ENCODE results near the gene SLC22A3. TPM values are rescaled to one million over a fixed set of nuclear protein-coding genes. Genes with fewer than 3 reads are reported as not detected.

SLC22A3 gene
- total RNA-seq, 1 experiment from 2014 or later = 0.09 TPM

- H3K9me3 Mint-ChIP-seq (ENCODE audit: unreplicated experiment) = no peaks in the 10 kb centered on the region
- peak overlapping the region; percentile 93 for H3K27ac Mint-ChIP-seq (ENCODE audit: low read depth, unreplicated experiment)
- no TSS peak for BruUV-seq (replicated peaks)
- peaks cover 12% of the 10 kb centered on the region for H3K4me1 Mint-ChIP-seq (ENCODE audit: insufficient read depth, unreplicated experiment)
- intact Hi-C loops (cut with micrococcal nuclease) = no loop called here
- ChIA-PET POLR2A (interaction anchor here (1.0 to 3.5 kb wide), 7 partner anchors 10 to 78 kb away, joined by 3 to 42 read pairs (median 4); no protein-coding TSS in a partner anchor), CTCF (interaction anchor here (0.9 to 1.8 kb wide), 4 partner anchors 12 to 593 kb away, joined by 3 to 6 read pairs (median 4); no protein-coding TSS in a partner anchor)
- no peaks in the 10 kb centered on the region for H3K36me3 Mint-ChIP-seq (ENCODE audit: insufficient read depth, unreplicated experiment)
- peak overlapping the region; percentile 66 for H3K4me3 Mint-ChIP-seq (ENCODE audit: unreplicated experiment)
- peak; percentile 70 for DNase-seq (ENCODE audit: unreplicated experiment)
- H3K27me3 Mint-ChIP-seq (ENCODE audit: insufficient read depth, unreplicated experiment) = no peaks in the 10 kb centered on the region
- TF ChIP-seq, protein P1, sequence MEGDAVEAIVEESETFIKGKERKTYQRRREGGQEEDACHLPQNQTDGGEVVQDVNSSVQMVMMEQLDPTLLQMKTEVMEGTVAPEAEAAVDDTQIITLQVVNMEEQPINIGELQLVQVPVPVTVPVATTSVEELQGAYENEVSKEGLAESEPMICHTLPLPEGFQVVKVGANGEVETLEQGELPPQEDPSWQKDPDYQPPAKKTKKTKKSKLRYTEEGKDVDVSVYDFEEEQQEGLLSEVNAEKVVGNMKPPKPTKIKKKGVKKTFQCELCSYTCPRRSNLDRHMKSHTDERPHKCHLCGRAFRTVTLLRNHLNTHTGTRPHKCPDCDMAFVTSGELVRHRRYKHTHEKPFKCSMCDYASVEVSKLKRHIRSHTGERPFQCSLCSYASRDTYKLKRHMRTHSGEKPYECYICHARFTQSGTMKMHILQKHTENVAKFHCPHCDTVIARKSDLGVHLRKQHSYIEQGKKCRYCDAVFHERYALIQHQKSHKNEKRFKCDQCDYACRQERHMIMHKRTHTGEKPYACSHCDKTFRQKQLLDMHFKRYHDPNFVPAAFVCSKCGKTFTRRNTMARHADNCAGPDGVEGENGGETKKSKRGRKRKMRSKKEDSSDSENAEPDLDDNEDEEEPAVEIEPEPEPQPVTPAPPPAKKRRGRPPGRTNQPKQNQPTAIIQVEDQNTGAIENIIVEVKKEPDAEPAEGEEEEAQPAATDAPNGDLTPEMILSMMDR (IDR thresholded peaks at IDR 0.05; ENCODE audit: unreplicated experiment) = no peak
Observed at GRCh38 chr6:160378882-160379281, 30.7 kb downstream of the SLC22A3 start.

GRCh38 chr6:160379466-160379865 lies 31.3 kb downstream of the SLC22A3 start:
- DNase-seq (ENCODE audit: unreplicated experiment) = peak; percentile 76
- no peaks in the 10 kb centered on the region for H3K9me3 Mint-ChIP-seq (ENCODE audit: unreplicated experiment)
- intact Hi-C loops (cut with micrococcal nuclease) = no loop called here
- H3K27ac Mint-ChIP-seq (ENCODE audit: low read depth, unreplicated experiment) = peak overlapping the region; percentile 93
- H3K27me3 Mint-ChIP-seq (ENCODE audit: insufficient read depth, unreplicated experiment) = no peaks in the 10 kb centered on the region
- ChIA-PET POLR2A (interaction anchor here (0.7 to 3.5 kb wide), 7 partner anchors 9 to 1509 kb away, joined by 3 to 42 read pairs (median 3); no protein-coding TSS in a partner anchor), CTCF (interaction anchor here (1.1 kb wide), 1 partner anchor 76 kb away, joined by 3 read pairs; no protein-coding TSS in a partner anchor)
- TF ChIP-seq, protein P1 (IDR thresholded peaks at IDR 0.05; ENCODE audit: unreplicated experiment) = no peak
- H3K4me3 Mint-ChIP-seq (ENCODE audit: unreplicated experiment) = peak overlapping the region; percentile 66
- H3K4me1 Mint-ChIP-seq (ENCODE audit: insufficient read depth, unreplicated experiment) = peaks cover 12% of the 10 kb centered on the region
- BruUV-seq (replicated peaks) = no TSS peak
- no peaks in the 10 kb centered on the region for H3K36me3 Mint-ChIP-seq (ENCODE audit: insufficient read depth, unreplicated experiment)

DNA sequence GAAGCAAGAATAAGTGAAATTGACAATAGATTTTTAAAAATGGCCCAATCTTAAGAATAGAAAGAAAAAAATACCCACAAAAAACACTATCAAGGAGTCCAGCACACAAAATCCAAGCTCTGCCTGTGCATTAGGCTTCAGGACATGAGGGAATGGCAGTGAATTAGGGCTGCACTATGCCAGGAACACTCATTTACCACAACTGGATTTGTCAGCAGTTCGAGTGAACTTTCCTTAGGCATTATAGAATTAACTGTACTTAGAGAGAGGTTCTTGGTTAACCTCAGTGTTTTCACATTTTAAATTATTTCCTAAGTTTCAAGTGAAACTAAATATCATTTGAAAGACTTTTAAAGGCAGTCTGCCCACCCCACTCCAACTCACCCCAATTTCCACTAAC lies 34.8 kb downstream of the SLC22A3 start:
- Mint-ChIP-seq H3K9me3 (ENCODE audit: unreplicated experiment) (no peaks in the 10 kb centered on the region), H3K27ac (ENCODE audit: low read depth, unreplicated experiment) (no peak overlapping the region), H3K36me3 (ENCODE audit: insufficient read depth, unreplicated experiment) (no peaks in the 10 kb centered on the region), H3K27me3 (ENCODE audit: insufficient read depth, unreplicated experiment) (no peaks in the 10 kb centered on the region), H3K4me1 (ENCODE audit: insufficient read depth, unreplicated experiment) (peaks cover 38% of the 10 kb centered on the region), H3K4me3 (ENCODE audit: unreplicated experiment) (no peak overlapping the region)
- DNase-seq (ENCODE audit: unreplicated experiment) = no peak
- intact Hi-C loops (cut with micrococcal nuclease) = no loop called here
- POLR2A ChIA-PET = interaction anchor here (0.5 kb wide), 1 partner anchor 26 kb away, joined by 4 read pairs; no protein-coding TSS in a partner anchor
- TF ChIP-seq, protein P1 (IDR thresholded peaks at IDR 0.05; ENCODE audit: unreplicated experiment) = no peak
- no TSS peak for BruUV-seq (replicated peaks)
- CTCF ChIA-PET = interaction anchor here (2.0 kb wide), 1 partner anchor 73 kb away, joined by 6 read pairs; no protein-coding TSS in a partner anchor

GRCh38 chr6:160386869-160387530 lies 38.8 kb downstream of the SLC22A3 start:
- H3K36me3 Mint-ChIP-seq (ENCODE audit: insufficient read depth, unreplicated experiment) = no peaks in the 10 kb centered on the region
- intact Hi-C loops (cut with micrococcal nuclease) = loop anchor here (5.0 kb wide), 1 partner anchor 165 kb away; no protein-coding TSS in a partner anchor
- peak overlapping the region; percentile 73 for H3K27ac Mint-ChIP-seq (ENCODE audit: low read depth, unreplicated experiment)
- TF ChIP-seq, protein P1 (IDR thresholded peaks at IDR 0.05; ENCODE audit: unreplicated experiment) = no peak
- DNase-seq (ENCODE audit: unreplicated experiment) = peak; percentile 95
- peak overlapping the region; percentile 14 for H3K4me3 Mint-ChIP-seq (ENCODE audit: unreplicated experiment)
- no TSS peak for BruUV-seq (replicated peaks)
- H3K4me1 Mint-ChIP-seq (ENCODE audit: insufficient read depth, unreplicated experiment) = peaks cover 58% of the 10 kb centered on the region
- no peaks in the 10 kb centered on the region for H3K9me3 Mint-ChIP-seq (ENCODE audit: unreplicated experiment)
- POLR2A ChIA-PET = interaction anchor here (0.6 to 4.8 kb wide), 7 partner anchors 9 to 248 kb away, joined by 3 to 42 read pairs (median 3); no protein-coding TSS in a partner anchor
- CTCF ChIA-PET = interaction anchor here (0.6 to 1.5 kb wide), 5 partner anchors 10 to 299 kb away, joined by 3 read pairs; no protein-coding TSS in a partner anchor
- H3K27me3 Mint-ChIP-seq (ENCODE audit: insufficient read depth, unreplicated experiment) = no peaks in the 10 kb centered on the region

All from MCF 10A (cell line).